ENCODE results near the gene LRRC8A.
"Not testable (repeated sequence)": the region's sequence is repeated elsewhere in the genome, so short reads cannot be mapped to it uniquely, and the experiment has no call there.

The LRRC8A gene

DNA sequence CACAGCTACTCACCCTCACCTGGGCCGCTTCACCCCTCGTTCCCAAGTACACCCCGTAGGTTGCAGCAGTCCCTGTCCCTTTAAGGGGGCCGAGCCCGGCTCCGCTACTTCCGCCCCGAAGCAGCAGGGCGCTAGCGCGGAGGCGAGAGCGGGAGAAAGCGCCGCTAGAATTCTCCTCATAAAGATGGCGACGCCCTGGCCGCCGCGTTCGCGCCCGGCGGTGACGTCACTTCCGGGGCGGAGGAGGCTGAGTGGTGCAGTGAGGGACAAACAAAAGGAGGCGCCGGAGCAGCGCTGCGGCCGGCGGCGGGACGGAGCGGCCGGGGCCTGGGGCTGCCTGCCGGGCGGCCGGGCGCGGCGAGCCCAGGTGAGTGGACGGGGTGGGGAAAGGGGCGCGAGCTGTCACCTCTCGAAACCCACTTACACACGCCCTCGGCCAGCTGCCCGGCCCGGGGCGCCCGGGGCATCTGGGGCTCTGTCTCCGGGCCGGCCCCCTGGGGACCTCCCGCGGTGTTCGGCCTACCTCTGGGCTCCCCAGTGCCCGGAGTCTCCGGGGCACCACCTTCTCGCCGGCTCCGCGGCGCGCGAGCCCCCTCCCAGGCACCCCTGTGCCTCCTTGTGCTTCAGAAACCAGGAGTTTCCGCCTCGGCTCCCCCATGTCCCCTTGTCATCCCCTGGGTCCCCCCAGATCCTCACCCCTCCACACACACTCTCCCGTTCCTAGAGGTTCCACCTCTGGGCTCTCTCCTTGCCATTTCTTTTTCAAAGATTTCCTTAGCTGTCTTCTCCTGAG is at the start of gene LRRC8A, which contains the start of gene KYAT1:
Gene LRRC8A (plus strand): TSS at position 250 of the 793 bp plus-strand sequence. CDS start 25,032 bp downstream, outside the sequence.
Gene KYAT1 (minus strand): TSS at position 67 of the 793 bp plus-strand sequence. CDS start 36,545 bp downstream, outside the sequence.
- DNase-seq: peak; percentile 92 to 94

DNA sequence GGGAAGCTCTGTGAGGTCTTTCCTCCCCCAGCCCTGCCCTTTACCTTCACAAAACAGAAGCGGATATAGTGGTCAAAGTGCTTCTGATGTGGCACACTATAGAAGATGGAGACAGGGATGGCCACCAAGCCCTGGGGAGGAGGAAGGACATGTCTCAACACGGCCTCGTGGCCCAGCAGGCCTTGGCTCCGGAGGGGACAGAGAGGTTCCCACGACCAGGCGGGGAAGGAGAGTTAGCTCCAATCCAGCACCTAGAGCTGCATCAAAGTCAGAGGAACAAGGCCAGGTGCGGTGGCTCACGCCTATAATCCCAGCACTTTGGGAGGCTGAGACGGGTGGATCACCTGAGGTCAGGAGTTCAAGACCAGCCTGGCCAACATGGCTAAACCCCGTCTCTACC is 48.2 kb upstream of the LRRC8A start:
- no peak for DNase-seq

GRCh38 chr9:128835246-128836210 is 46.4 kb upstream of the LRRC8A start:
- no peak for DNase-seq

- DNase-seq: no peak
Measured at GRCh38 chr9:128836509-128837145, 45.3 kb upstream of the LRRC8A start.

DNA sequence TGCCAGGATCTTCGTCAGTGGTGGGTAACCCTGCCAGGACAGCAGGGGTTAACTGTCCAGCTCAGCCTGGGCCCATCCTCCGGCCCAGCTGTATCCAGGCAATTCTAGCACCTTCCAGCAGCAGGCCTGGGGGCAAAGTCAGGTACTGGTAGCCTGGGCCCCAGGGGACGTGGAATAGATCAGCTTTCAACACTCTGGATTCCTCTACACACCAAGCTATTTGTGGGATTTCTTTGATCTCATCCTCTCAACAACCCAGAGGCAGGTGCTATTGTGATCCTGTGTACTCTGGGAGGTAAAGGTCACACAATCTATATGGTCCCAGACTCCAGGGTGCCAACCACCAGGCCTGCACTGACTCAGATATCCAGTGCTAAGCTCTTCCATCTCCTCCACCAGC is 43.6 kb upstream of the LRRC8A start:
- DNase-seq: no peak

DNA sequence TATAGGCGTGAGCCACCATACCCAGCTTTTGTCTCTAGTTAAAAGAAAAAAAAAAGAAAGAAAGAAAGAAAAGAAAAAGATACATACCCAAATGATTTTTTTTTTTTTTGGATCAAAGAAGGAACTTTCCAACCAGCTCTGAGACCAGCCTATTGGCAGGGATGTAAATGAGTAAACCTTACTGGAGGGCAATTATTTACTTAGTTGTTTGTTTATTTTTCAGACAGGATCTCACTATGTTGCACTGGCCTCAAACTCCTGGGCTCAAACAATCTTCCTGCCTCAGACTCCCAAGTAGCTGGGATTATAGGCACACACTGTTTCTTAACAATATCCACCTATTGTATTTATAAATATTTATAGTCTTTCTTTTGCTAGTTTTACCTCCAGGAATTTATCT is 41.4 kb upstream of the LRRC8A start:
- DNase-seq: no peak

DNA sequence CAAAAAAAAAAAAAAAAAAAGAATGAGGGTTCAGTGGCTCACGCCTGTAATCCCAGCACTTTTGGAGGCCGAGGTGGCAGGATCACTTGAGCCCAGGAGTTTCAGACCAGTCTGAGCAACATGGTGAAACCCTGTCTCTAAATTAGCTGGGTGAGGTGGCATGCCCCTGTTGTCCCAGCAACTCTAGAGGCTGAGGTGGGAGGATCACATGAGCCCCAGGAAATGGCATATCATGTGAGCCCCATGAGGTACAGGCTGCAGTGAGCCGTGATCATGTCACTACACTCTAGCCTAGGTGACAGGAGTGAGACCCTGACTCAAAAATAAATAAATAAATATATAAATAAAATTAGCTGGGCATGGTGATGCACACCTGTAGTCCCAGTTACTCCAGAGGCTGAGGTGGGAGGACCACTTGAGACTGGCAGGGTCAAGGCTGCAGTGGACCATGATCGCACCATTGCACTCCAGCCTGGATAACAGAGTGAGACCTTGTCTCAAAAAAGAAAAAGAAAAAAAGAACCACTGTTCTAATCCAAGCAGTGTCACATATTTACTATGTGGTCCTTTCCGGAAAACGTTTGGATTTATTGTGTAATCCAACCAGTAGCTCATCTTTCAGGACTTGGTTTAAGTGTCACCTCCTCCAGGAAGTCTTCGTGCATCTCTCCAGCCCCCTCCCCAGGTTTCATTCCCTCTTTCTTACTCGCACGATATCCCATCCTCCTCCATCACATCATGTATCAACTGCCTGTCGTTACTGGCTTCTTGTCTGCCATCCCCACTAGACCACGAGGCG is 40.0 kb upstream of the LRRC8A start:
- no peak for DNase-seq

DNA sequence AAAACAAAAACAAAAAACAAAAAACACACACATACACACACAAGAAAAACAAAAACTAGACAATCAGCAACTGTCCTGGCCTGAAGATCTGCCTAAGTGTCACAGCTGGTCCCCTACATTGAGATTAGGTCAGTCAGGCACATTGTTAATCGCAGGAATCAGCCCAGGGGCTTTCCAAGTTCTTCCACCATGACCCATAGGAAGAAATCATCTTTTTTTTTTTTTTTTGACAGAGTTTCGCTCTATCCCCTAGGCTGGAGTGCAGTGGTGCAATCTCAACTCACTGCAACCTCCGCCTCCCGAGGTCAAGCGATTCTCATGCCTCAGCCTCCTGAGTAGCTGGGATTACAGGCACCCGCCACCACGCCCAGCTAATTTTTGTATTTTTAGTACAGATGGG is 38.8 kb upstream of the LRRC8A start:
- DNase-seq: not testable (repeated sequence)

DNA sequence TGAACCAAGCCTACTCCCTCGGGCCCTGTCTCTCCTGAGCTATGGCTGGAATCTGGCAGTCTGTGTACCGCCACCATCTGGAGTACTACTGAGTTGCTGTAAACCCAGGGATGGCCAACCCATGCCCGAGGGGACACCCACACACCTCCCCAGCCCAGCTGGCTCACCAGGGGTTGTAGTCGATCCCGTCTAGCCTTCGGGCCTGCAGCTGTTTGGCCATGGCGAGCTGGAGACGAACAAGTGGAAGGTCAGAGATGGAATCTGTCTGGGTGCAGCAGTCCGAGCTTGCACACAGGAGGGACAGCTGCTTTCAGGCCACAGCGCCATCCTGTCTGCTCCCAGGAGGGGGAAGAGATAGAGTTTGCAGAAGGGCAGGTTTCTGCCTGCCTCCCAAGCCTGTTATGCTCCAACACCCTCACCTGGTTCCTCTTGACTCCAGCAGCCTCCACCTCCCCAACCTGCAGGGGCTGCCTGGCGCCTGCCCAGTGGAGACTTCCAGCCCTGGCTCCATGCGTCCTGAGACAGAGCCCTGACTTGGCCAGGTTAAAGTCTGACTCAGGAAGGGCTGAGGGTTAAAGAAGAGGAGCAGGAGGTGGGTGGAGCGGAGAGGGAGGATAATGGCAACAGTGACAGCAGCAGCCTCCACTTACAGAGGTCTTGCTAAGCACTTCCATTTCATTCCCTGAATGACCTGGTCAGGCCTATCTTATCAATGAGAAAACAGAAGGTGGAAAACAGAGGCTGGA is 36.6 kb upstream of the LRRC8A start:
- no peak for DNase-seq

GRCh38 chr9:128846680-128847030 is 35.3 kb upstream of the LRRC8A start:
- no peak for DNase-seq

DNA sequence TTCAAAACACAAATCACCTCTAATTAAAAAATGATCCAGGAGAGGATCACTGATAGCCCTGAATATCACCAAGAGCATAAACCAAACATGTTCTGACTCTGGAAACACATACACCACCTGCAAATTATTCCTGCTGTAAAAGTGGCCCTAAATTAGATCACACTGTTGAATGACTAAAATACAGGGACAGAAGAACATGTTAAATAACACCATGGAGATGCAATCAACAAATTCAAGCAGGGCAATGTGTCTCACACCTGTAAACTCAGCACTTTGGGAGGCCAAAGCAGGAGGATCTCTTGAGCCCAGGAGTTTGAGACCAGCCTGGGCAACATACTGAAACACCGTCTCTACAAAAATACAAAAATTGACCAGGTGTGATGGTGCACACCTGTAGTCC is 34.1 kb upstream of the LRRC8A start:
- no peak for DNase-seq

DNA sequence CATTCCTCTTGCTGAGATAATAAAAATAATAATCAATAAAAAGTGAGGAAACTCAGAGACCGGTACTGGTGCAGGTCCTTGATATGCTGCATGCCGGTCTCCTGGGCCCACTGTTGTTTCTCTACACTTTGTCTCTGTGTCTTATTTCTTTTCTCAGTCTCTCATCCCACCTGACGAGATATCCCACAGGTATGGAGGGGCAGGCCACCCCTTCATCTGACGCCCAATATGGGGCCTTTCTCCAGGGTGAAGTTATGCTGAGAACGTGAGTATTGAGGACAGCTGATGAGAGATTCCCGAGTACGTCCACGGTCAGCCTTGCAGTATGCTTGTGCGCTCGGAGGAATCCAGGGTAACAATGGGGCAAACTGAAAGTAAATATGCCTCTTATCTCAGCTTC is 30.9 kb upstream of the LRRC8A start:
- not testable (repeated sequence) for DNase-seq

GRCh38 chr9:128851779-128852600 is 29.9 kb upstream of the LRRC8A start:
- peak; percentile 38 to 55 for DNase-seq

DNA sequence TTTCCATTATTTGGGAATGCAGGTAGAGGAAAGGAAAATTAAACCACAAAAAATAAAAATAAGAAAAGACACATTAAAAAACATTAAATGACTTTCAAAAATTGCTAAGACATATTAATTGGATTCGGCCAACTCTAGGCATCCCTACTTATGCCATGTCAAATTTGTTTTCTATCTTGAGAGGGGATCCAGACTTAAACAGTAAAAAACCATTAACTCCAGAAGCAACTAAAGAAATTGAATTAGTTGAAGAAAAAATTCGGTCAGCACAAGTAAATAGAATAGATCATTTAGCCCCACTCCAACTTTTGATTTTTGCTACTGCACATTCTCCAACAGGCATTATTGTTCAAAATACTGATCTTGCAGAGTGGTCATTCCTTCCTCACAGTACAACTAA is 29.3 kb upstream of the LRRC8A start:
- DNase-seq: not testable (repeated sequence)

GRCh38 chr9:128854454-128854853 is 27.5 kb upstream of the LRRC8A start:
- not testable (repeated sequence) for DNase-seq

GRCh38 chr9:128858476-128858875 is 23.5 kb upstream of the LRRC8A start:
- not testable (repeated sequence) for DNase-seq

DNA sequence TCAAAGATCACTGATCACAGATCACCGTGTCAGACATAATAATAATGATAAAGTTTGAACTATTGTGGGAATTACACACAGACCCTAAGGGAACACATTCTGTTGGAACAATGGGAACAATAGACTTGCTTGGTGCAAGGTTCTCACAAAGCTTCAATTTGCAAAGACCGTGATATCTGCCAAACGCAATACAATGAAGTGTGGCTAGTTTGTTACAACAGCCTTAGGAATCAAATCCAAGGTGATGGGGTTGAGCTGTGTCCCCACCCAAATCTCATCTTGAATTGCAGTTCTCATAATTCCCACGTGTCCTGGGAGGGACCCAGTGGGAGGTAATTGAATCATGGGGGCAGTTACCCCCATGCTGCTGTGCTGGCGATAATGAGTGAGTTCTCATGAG is 21.0 kb upstream of the LRRC8A start:
- DNase-seq: no peak

DNA sequence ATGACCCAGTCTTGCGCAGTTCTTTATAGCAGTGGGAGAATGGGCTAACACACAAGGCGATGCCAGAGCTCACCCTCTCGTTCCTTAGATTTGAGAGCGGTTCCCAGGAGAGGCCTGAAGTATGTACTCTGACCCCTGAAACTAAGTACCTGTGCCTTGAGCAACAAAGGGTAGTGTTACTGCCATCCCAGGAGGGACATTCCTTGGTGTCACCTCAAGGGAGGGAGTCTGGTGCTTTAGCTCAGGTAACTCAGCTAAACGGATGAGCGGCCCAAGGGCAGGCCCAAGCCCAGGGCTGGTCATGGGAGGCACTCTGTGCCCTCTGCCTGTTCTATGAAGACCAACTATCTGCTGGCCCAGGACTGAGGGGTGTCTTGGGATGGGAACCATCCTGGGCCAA is 20.4 kb upstream of the LRRC8A start:
- no peak for DNase-seq

GRCh38 chr9:128862401-128862851 is 19.5 kb upstream of the LRRC8A start:
- DNase-seq: no peak

- DNase-seq: peak; percentile 49 to 55
Measured at GRCh38 chr9:128863647-128864046, 18.3 kb upstream of the LRRC8A start.

All from AML-193 (cell line).